Spinal cord (tissue), 10 donors: Measurements from ENCODE around the gene USP34. TPM values are rescaled to one million over a fixed set of nuclear protein-coding genes. Genes with fewer than 3 reads are reported as not detected.
A peak's percentile ranks its signal among the peaks of the same experiment; 100 is the strongest.

Experiments used
- DNase-seq, 6 donors: peaks; one replicate each; pipeline versions ENCODE4 v3.0.0 to v3.0.0-alpha.2; 2013 to 2015; ENCODE audit warnings: low spot score in 6 of 6, low read depth in 4 of 6
- H3K27ac ChIP-seq: one replicate; pipeline ENCODE4 v1.5.1; 2013; ENCODE audit warnings: low read depth, low read length, control low read depth
- H3K27me3 ChIP-seq: one replicate; pipeline ENCODE4 v1.6.1; 2013; ENCODE audit warnings: low read length; ENCODE audit not compliant: control insufficient read depth, insufficient read depth
- H3K36me3 ChIP-seq: one replicate; pipeline ENCODE4 v1.6.1; 2013; ENCODE audit warnings: low read length; ENCODE audit not compliant: control insufficient read depth, insufficient read depth
- H3K4me1 ChIP-seq: one replicate; pipeline ENCODE4 v1.6.1; 2013; ENCODE audit warnings: low read length; ENCODE audit not compliant: control insufficient read depth, insufficient read depth
- H3K4me3 ChIP-seq: one replicate; pipeline ENCODE4 v1.5.1; 2013; ENCODE audit warnings: low read depth, low read length, control low read depth
- H3K9me3 ChIP-seq: one replicate; pipeline ENCODE4 v1.6.1; 2013; ENCODE audit warnings: low read length; ENCODE audit not compliant: control insufficient read depth, insufficient read depth
- WGBS: methylation state at CpG from one replicate; pipeline ENCODE4 v1.1.5; 2013; ENCODE audit warnings: missing lambda C conversion rate; ENCODE audit not compliant: insufficient coverage; 5-methylcytosine and 5-hydroxymethylcytosine counted together
- polyA plus RNA-seq, 2 donors: library from polyadenylated mRNA; unstranded; fragments of 120-200 nt; gene quantifications; one replicate each; pipeline ENCODE4 v1.2.1, GENCODE V29; 2013; ENCODE audit not compliant: insufficient read length in 2 of 2
- total RNA-seq, 2 donors: library from RNA; depleted of rRNA in 1 of 2; stranded (reverse); fragments of 120-200 nt in 1 of 2; fragments of >200 nt in 1 of 2; gene quantifications; one replicate each; pipeline versions ENCODE4 v1.2.3 to v1.2.4, GENCODE V29; 2013 to 2014
- donor health status: healthy.

The USP34 gene
- total and polyA plus RNA-seq, 4 donors: 127 to 206 (median 143) TPM

GRCh38 chr2:61193670-61194561 lies 277.0 kb downstream of the USP34 start:
- no peaks in the 10 kb centered on the region for H3K27me3 ChIP-seq
- H3K36me3 ChIP-seq: peaks cover 24% of the 10 kb centered on the region
- no peak overlapping the region for H3K4me3 ChIP-seq
- no peak overlapping the region for H3K27ac ChIP-seq
- H3K4me1 ChIP-seq: no peaks in the 10 kb centered on the region
- DNase-seq: no peak
- H3K9me3 ChIP-seq: no peaks in the 10 kb centered on the region
- WGBS: 93% methylated on average over 2 of the region's 4 CpGs

- Histone ChIP-seq H3K4me3 (no peak overlapping the region), H3K27ac (no peak overlapping the region), H3K9me3 (no peaks in the 10 kb centered on the region), H3K36me3 (peaks cover 21% of the 10 kb centered on the region), H3K27me3 (no peaks in the 10 kb centered on the region), H3K4me1 (no peaks in the 10 kb centered on the region)
- DNase-seq: peak in 1 of 6 donors; percentile 64
- 80% methylated on average over 1 of the region's 4 CpGs for WGBS
Measured at GRCh38 chr2:61187085-61187484, 283.8 kb downstream of the USP34 start.

GRCh38 chr2:61185231-61185728 lies 285.6 kb downstream of the USP34 start:
- no peaks in the 10 kb centered on the region for H3K9me3 ChIP-seq
- no peak overlapping the region for H3K4me3 ChIP-seq
- no peak for DNase-seq
- peaks cover 12% of the 10 kb centered on the region for H3K4me1 ChIP-seq
- H3K27me3 ChIP-seq: no peaks in the 10 kb centered on the region
- H3K27ac ChIP-seq: no peak overlapping the region
- H3K36me3 ChIP-seq: peaks cover 36% of the 10 kb centered on the region

- Histone ChIP-seq H3K27ac (no peak overlapping the region), H3K36me3 (peaks cover 39% of the 10 kb centered on the region), H3K4me3 (no peak overlapping the region)
Measured at GRCh38 chr2:61184263-61184662, 286.6 kb downstream of the USP34 start.

GRCh38 chr2:61183795-61184194 lies 287.1 kb downstream of the USP34 start:
- H3K4me1 ChIP-seq: peaks cover 26% of the 10 kb centered on the region
- no peak for DNase-seq
- 100% methylated on average over 1 of the region's 3 CpGs for WGBS
- H3K27ac ChIP-seq: no peak overlapping the region
- no peaks in the 10 kb centered on the region for H3K9me3 ChIP-seq
- no peaks in the 10 kb centered on the region for H3K27me3 ChIP-seq
- H3K36me3 ChIP-seq: peaks cover 41% of the 10 kb centered on the region
- no peak overlapping the region for H3K4me3 ChIP-seq

More at GRCh38 chr2:61184263-61184662, 286.6 kb downstream of the USP34 start:
- H3K4me1 ChIP-seq: peaks cover 21% of the 10 kb centered on the region
- 100% methylated on average over 2 of the region's 3 CpGs for WGBS
- no peaks in the 10 kb centered on the region for H3K9me3 ChIP-seq
- no peak for DNase-seq
- no peaks in the 10 kb centered on the region for H3K27me3 ChIP-seq

GRCh38 chr2:61182059-61182383 lies 288.9 kb downstream of the USP34 start:
- WGBS: 84% methylated on average over 6 of the region's 6 CpGs
- Histone ChIP-seq H3K9me3 (no peaks in the 10 kb centered on the region), H3K4me1 (peaks cover 37% of the 10 kb centered on the region), H3K27me3 (no peaks in the 10 kb centered on the region), H3K4me3 (no peak overlapping the region), H3K36me3 (peaks cover 39% of the 10 kb centered on the region), H3K27ac (no peak overlapping the region)
- DNase-seq: no peak

- H3K4me1 ChIP-seq: peaks cover 37% of the 10 kb centered on the region
- no peak for DNase-seq
- H3K4me3 ChIP-seq: no peak overlapping the region
- H3K27me3 ChIP-seq: no peaks in the 10 kb centered on the region
- WGBS: 75% methylated on average over 8 of the region's 10 CpGs
- peaks cover 37% of the 10 kb centered on the region for H3K36me3 ChIP-seq
- H3K9me3 ChIP-seq: no peaks in the 10 kb centered on the region
- H3K27ac ChIP-seq: no peak overlapping the region
Measured at GRCh38 chr2:61181382-61182058, 289.4 kb downstream of the USP34 start.

GRCh38 chr2:61180686-61181085 lies 290.2 kb downstream of the USP34 start:
- H3K4me3 ChIP-seq: no peak overlapping the region

GRCh38 chr2:61179701-61180639 lies 290.9 kb downstream of the USP34 start:
- peak in 1 of 6 donors; percentile 62 for DNase-seq
- Histone ChIP-seq H3K9me3 (no peaks in the 10 kb centered on the region), H3K4me3 (no peak overlapping the region), H3K27ac (no peak overlapping the region), H3K4me1 (peaks cover 37% of the 10 kb centered on the region), H3K36me3 (peaks cover 37% of the 10 kb centered on the region), H3K27me3 (no peaks in the 10 kb centered on the region)
- WGBS: 62% methylated on average over 12 of the region's 14 CpGs

More at GRCh38 chr2:61180686-61181085, 290.2 kb downstream of the USP34 start:
- Histone ChIP-seq H3K27me3 (no peaks in the 10 kb centered on the region), H3K9me3 (no peaks in the 10 kb centered on the region), H3K27ac (no peak overlapping the region), H3K36me3 (peaks cover 37% of the 10 kb centered on the region), H3K4me1 (peaks cover 37% of the 10 kb centered on the region)
- no peak for DNase-seq
- WGBS: 92% methylated on average over 3 of the region's 6 CpGs
